ENCODE measurements around the gene CD200R1L. TPM values are rescaled to one million over a fixed set of nuclear protein-coding genes. Genes with fewer than 3 reads are reported as not detected.

The CD200R1L gene
- total and polyA plus RNA-seq, 2 of the 13 experiments (the other 11 are each of a cell fraction or from before 2014, with no cell fraction given): not detected

- H3K4me1 ChIP-seq (ENCODE audit: insufficient read depth, low read length): no peaks in the 10 kb centered on the region
- no peaks in the 10 kb centered on the region for H3K36me3 ChIP-seq (replicated peaks in 1 of 2; ENCODE audit: control insufficient read depth in 1 of 2, insufficient read depth in 2 of 2, low read length in 2 of 2)
- ChIA-PET POLR2A (no interaction called here), CTCF (ENCODE audit: low intra/inter-chr PET ratio, low total read pairs) (no interaction called here)
- no peaks in the 10 kb centered on the region for H4K20me1 ChIP-seq (ENCODE audit: insufficient read depth, low read length)
- H3K4me3 ChIP-seq (replicated peaks in 1 of 3; ENCODE audit: insufficient read depth in 1 of 3, low read depth in 2 of 3, low read length in 3 of 3): no peak overlapping the region
- H3K79me2 ChIP-seq (ENCODE audit: insufficient read depth, low read length): no peaks in the 10 kb centered on the region
- no peak for TF ChIP-seq TOPORS (CRISPR knock-in tag; IDR thresholded peaks at IDR 0.05)
- no TSS peak for BruUV-seq (replicated peaks)
- ATAC-seq (no peak), DNase-seq (ENCODE audit: low spot score) (no peak), FAIRE-seq (no peak)
- 0% methylated on average over 3 of the region's 3 CpGs for WGBS (ENCODE audit: low lambda C conversion rate)
- in situ Hi-C loops (cut with HindIII; ENCODE audit: extremely low pct_ligation_motif_present, low pct_unique_long_range_greater_than_20kb): no loop called here
- no peak overlapping the region for H3K27ac ChIP-seq (ENCODE audit: extremely low read length, insufficient read depth, low read length)
- H3K27me3 ChIP-seq (ENCODE audit: control insufficient read depth in 1 of 2, insufficient read depth in 2 of 2, low read length in 2 of 2): peaks cover 0 to 5% of the 10 kb centered on the region in 2 experiments; a peak in 1 of 5 replicates
- intact Hi-C loops (cut with micrococcal nuclease; ENCODE audit: unreplicated experiment): no loop called here
- H2AFZ ChIP-seq (ENCODE audit: low read length): no peak overlapping the region
- H3K4me2 ChIP-seq (ENCODE audit: low read depth, low read length): no peak overlapping the region
- H3K9me3 ChIP-seq (ENCODE audit: low read length): no peaks in the 10 kb centered on the region
- H3K9ac ChIP-seq (ENCODE audit: insufficient read depth, low read depth, low read length): no peak overlapping the region
Observed at GRCh38 chr3:112793326-112794081, 53.2 kb downstream of the CD200R1L start.

GRCh38 chr3:112791736-112792135 is 54.9 kb downstream of the CD200R1L start:
- Histone ChIP-seq H4K20me1 (ENCODE audit: insufficient read depth, low read length) (no peaks in the 10 kb centered on the region), H3K9ac (ENCODE audit: insufficient read depth, low read depth, low read length) (no peak overlapping the region), H3K27ac (ENCODE audit: extremely low read length, insufficient read depth, low read length) (no peak overlapping the region), H3K4me3 (replicated peaks in 1 of 3; ENCODE audit: insufficient read depth in 1 of 3, low read depth in 2 of 3, low read length in 3 of 3) (no peak overlapping the region), H3K4me2 (ENCODE audit: low read depth, low read length) (no peak overlapping the region), H3K4me1 (ENCODE audit: insufficient read depth, low read length) (no peaks in the 10 kb centered on the region), H3K79me2 (ENCODE audit: insufficient read depth, low read length) (no peaks in the 10 kb centered on the region), H3K27me3 (ENCODE audit: control insufficient read depth in 1 of 2, insufficient read depth in 2 of 2, low read length in 2 of 2) (peaks cover 0 to 5% of the 10 kb centered on the region in 2 experiments; a peak in 1 of 5 replicates), H3K36me3 (replicated peaks in 1 of 2; ENCODE audit: control insufficient read depth in 1 of 2, insufficient read depth in 2 of 2, low read length in 2 of 2) (no peaks in the 10 kb centered on the region), H3K9me3 (ENCODE audit: low read length) (peaks cover 6% of the 10 kb centered on the region; the same call in 1 of the 2 replicates), H2AFZ (ENCODE audit: low read length) (no peak overlapping the region)
- BruUV-seq (replicated peaks): no TSS peak
- in situ Hi-C loops (cut with HindIII; ENCODE audit: extremely low pct_ligation_motif_present, low pct_unique_long_range_greater_than_20kb) (no loop called here), intact Hi-C loops (cut with micrococcal nuclease; ENCODE audit: unreplicated experiment) (no loop called here)
- CTCF ChIA-PET (ENCODE audit: low intra/inter-chr PET ratio, low total read pairs): no interaction called here
- POLR2A ChIA-PET: no interaction called here
- DNase-seq (ENCODE audit: low spot score) (no peak), FAIRE-seq (no peak), ATAC-seq (no peak)
- TF ChIP-seq AHR (CRISPR knock-in tag; IDR thresholded peaks at IDR 0.05): no peak
- no peak for TF ChIP-seq ZNF121 (CRISPR knock-in tag; IDR thresholded peaks at IDR 0.05)
- 0 out of 4 replicates have a peak, but pooled peaks of 1 of the 2 experiments have one; percentile 9 for TF ChIP-seq MAFK (conservative IDR thresholded peaks at IDR 0.05 in 1 of 2, IDR thresholded peaks at IDR 0.05 in 1 of 2; ENCODE audit: low read length in 2 of 2)
- WGBS (ENCODE audit: low lambda C conversion rate): 5% methylated on average over 2 of the region's 2 CpGs
